KMS-11 (cell line): ENCODE data around the gene GPBP1L1.
"Not testable (repeated sequence)": the region's sequence is repeated elsewhere in the genome, so short reads cannot be mapped to it uniquely, and the experiment has no call there.

Source experiments
- H2AFZ ChIP-seq: fragments of 200-600 bp; sonication (generic); 2 replicates; pipeline ENCODE4 v1.6.1; 2016; ENCODE audit warnings: antibody characterized with exemption, mixed run types, low read depth
- H3K27ac ChIP-seq: fragments of 200-600 bp; sonication (generic); 2 replicates; pipeline ENCODE4 v1.6.1; 2016; ENCODE audit warnings: mild to moderate bottlenecking, mixed run types
- H3K27me3 ChIP-seq: fragments of 200-600 bp; sonication (generic); 2 replicates; pipeline ENCODE4 v1.6.1; 2017; ENCODE audit warnings: mild to moderate bottlenecking, low read depth, mixed run types, moderate library complexity; ENCODE audit not compliant: insufficient read depth
- H3K36me3 ChIP-seq: fragments of 200-600 bp; sonication (generic); 2 replicates; pipeline ENCODE4 v1.6.1; 2017; ENCODE audit warnings: mild to moderate bottlenecking, mixed run types; ENCODE audit not compliant: insufficient read depth
- H3K4me1 ChIP-seq: fragments of 200-600 bp; sonication (generic); 2 replicates; pipeline ENCODE4 v1.6.1; 2016; ENCODE audit warnings: mild to moderate bottlenecking, low read depth, mixed run types; ENCODE audit not compliant: poor library complexity, severe bottlenecking
- H3K4me2 ChIP-seq: fragments of 200-600 bp; sonication (generic); 2 replicates; pipeline ENCODE4 v1.7.0; 2016; ENCODE audit warnings: mild to moderate bottlenecking, mixed run types
- H3K4me3 ChIP-seq: fragments of 200-600 bp; sonication (generic); IDR thresholded peaks from 2 replicates; pipeline ENCODE4 v1.6.1; 2017; ENCODE audit warnings: low read depth, low read length, mixed read lengths; ENCODE audit not compliant: insufficient read depth
- H3K79me2 ChIP-seq: fragments of 200-600 bp; sonication (generic); 2 replicates; pipeline ENCODE4 v1.6.1; 2016; ENCODE audit warnings: low read depth, mixed run types; ENCODE audit not compliant: insufficient read depth
- H3K9ac ChIP-seq: fragments of 200-600 bp; sonication (generic); 2 replicates; pipeline ENCODE4 v1.6.1; 2016; ENCODE audit warnings: mild to moderate bottlenecking, mixed run types
- H4K20me1 ChIP-seq: fragments of 200-600 bp; sonication (generic); 2 replicates; pipeline ENCODE4 v1.6.1; 2016; ENCODE audit warnings: mild to moderate bottlenecking, mixed run types; ENCODE audit not compliant: insufficient read depth
- CTCF ChIP-seq: fragments of 200-600 bp; sonication (generic); conservative IDR thresholded peaks from 2 replicates; pipeline ENCODE4 v1.6.1; 2017; ENCODE audit warnings: low read depth, mild to moderate bottlenecking, antibody characterized with exemption, low read length, moderate library complexity, mixed read lengths

Gene GPBP1L1

GRCh38 chr1:45607404-45608074, 78.8 kb downstream of the GPBP1L1 start:
- Histone ChIP-seq H3K79me2 (peaks cover 32% of the 10 kb centered on the region; the same call in 1 of the 2 replicates), H3K27me3 (no peaks in the 10 kb centered on the region), H3K36me3 (peaks cover 9% of the 10 kb centered on the region; the same call in 1 of the 2 replicates), H3K4me1 (no peaks in the 10 kb centered on the region), H3K27ac (no peak overlapping the region; the same call in 1 of the 2 replicates), H2AFZ (no peak overlapping the region), H3K9ac (no peak overlapping the region), H3K4me3 (no peak overlapping the region), H4K20me1 (no peaks in the 10 kb centered on the region), H3K4me2 (no peak overlapping the region)
- no peak for TF ChIP-seq CTCF

GRCh38 chr1:45604239-45604638, 82.1 kb downstream of the GPBP1L1 start:
- Histone ChIP-seq H3K79me2 (peaks cover 62% of the 10 kb centered on the region; the same call in 1 of the 2 replicates), H3K9ac (no peak overlapping the region), H3K4me3 (no peak overlapping the region), H4K20me1 (no peaks in the 10 kb centered on the region; the same call in 1 of the 2 replicates), H2AFZ (no peak overlapping the region), H3K27ac (no peak overlapping the region), H3K4me1 (peaks cover 10% of the 10 kb centered on the region), H3K27me3 (no peaks in the 10 kb centered on the region), H3K36me3 (peaks cover 9% of the 10 kb centered on the region; the same call in 1 of the 2 replicates), H3K4me2 (no peak overlapping the region)
- no peak for TF ChIP-seq CTCF

GRCh38 chr1:45596765-45597164, 89.6 kb downstream of the GPBP1L1 start:
- not testable (repeated sequence) for H4K20me1 ChIP-seq, H3K4me2 ChIP-seq, H3K9ac ChIP-seq, H2AFZ ChIP-seq, H3K4me3 ChIP-seq, H3K27ac ChIP-seq, H3K27me3 ChIP-seq, H3K36me3 ChIP-seq
- Histone ChIP-seq H3K4me1 (peaks cover 10% of the 10 kb centered on the region), H3K79me2 (peaks cover 83% of the 10 kb centered on the region)

GRCh38 chr1:45594412-45594811, 91.9 kb downstream of the GPBP1L1 start:
- peaks cover 21% of the 10 kb centered on the region for H4K20me1 ChIP-seq
- H3K4me2 ChIP-seq: no peak overlapping the region
- TF ChIP-seq CTCF: no peak
- peaks cover 85% of the 10 kb centered on the region for H3K79me2 ChIP-seq
- H3K27me3 ChIP-seq: no peaks in the 10 kb centered on the region
- H3K4me3 ChIP-seq: no peak overlapping the region
- no peak overlapping the region for H3K27ac ChIP-seq
- peaks cover 6% of the 10 kb centered on the region for H3K4me1 ChIP-seq
- H3K9ac ChIP-seq: no peak overlapping the region
- peaks cover 6% of the 10 kb centered on the region; the same call in 1 of the 2 replicates for H3K36me3 ChIP-seq
- no peak overlapping the region for H2AFZ ChIP-seq

GRCh38 chr1:45589861-45590260, 96.5 kb downstream of the GPBP1L1 start:
- peaks cover 34% of the 10 kb centered on the region for H3K4me1 ChIP-seq
- peaks cover 43% of the 10 kb centered on the region for H4K20me1 ChIP-seq
- no peak overlapping the region for H2AFZ ChIP-seq
- H3K4me3 ChIP-seq: no peak overlapping the region
- H3K9ac ChIP-seq: no peak overlapping the region
- H3K36me3 ChIP-seq: peaks cover 6% of the 10 kb centered on the region; the same call in 1 of the 2 replicates
- no peak overlapping the region for H3K4me2 ChIP-seq
- peaks cover 90% of the 10 kb centered on the region for H3K79me2 ChIP-seq
- no peak overlapping the region for H3K27ac ChIP-seq
- TF ChIP-seq CTCF: no peak
- H3K27me3 ChIP-seq: no peaks in the 10 kb centered on the region
